SK-N-MC (cell line): ENCODE measurements around the gene MAP3K15.

ENCODE experiments used
- EZH2 ChIP-seq: fragments of 200-600 bp; sonication (generic); IDR thresholded peaks from one replicate; pipeline ENCODE4 v1.6.1; 2017; ENCODE audit warnings: antibody characterized with exemption
- FOXP2 ChIP-seq: optimal IDR thresholded peaks from 2 replicates; pipeline ENCODE3; 2011; ENCODE audit warnings: mild to moderate bottlenecking, moderate library complexity; ENCODE audit not compliant: insufficient read depth; ENCODE audit errors: extremely low read length, control extremely low read depth
- POLR2AphosphoS5 ChIP-seq: IDR thresholded peaks from 2 replicates; pipeline ENCODE4 v1.6.1; 2012; ENCODE audit warnings: mild to moderate bottlenecking, low read depth, low read length, borderline replicate concordance

DNA sequence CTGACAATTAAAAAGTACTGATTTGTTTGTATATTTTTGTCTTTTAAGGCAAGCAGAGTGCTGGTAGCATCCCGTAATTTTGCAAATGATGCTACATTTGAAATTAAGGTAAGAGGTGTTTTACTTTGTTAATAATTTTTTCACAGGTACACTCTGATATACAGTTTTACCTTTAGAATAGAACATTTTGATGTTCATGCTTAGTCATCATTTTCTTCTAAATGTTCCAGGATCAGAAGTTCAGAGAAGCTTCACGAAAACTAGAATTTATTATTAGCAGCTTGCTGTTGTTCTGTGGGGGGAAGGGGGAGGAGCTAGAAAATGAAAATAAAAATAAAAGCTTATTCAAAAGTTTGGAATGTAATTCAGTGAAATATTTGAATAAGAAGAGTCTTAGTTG is 166.0 kb downstream of the MAP3K15 start:
- TF ChIP-seq POLR2AphosphoS5 = no peak
- TF ChIP-seq EZH2 = no peak
- no peak for TF ChIP-seq FOXP2
